Left lung (tissue), 10 donors: ENCODE measurements around the gene GLRX5. TPM values are rescaled to one million over a fixed set of nuclear protein-coding genes. Genes with fewer than 3 reads are reported as not detected.
"Not testable (repeated sequence)": the region's sequence is repeated elsewhere in the genome, so short reads cannot be mapped to it uniquely, and the experiment has no call there.

Experiments
- ATAC-seq: fragments of 200-7000 bp; cut with Tn5 transposase; one replicate; pipeline ENCODE4 v1.9.1; 2020; ENCODE audit warnings: moderate library complexity
- DNase-seq, 4 donors: peaks; one replicate each; pipeline ENCODE4 v3.0.0-alpha.2; 2013 to 2020
- H3K27ac ChIP-seq, 2 donors: fragments of 200-600 bp; sonication (generic) in 1 of 2; one replicate each; pipeline versions ENCODE4 v1.5.0 to v1.8.0; 2020 to 2021
- H3K27me3 ChIP-seq, 2 donors: fragments of 200-600 bp; sonication (generic) in 1 of 2; one replicate each; pipeline versions ENCODE4 v1.5.0 to v1.8.0; 2020 to 2021
- H3K36me3 ChIP-seq, 2 donors: fragments of 200-600 bp; sonication (generic) in 1 of 2; one replicate each; pipeline versions ENCODE4 v1.5.0 to v1.8.0; 2020 to 2021
- H3K4me1 ChIP-seq, 2 donors: fragments of 200-600 bp; one replicate each; pipeline ENCODE4 v1.8.0; 2021
- H3K4me3 ChIP-seq, 2 donors: fragments of 200-600 bp; sonication (generic) in 1 of 2; one replicate each; pipeline versions ENCODE4 v1.5.0 to v1.8.0; 2020 to 2021; ENCODE audit warnings: mild to moderate bottlenecking in 1 of 2
- H3K9me3 ChIP-seq, 2 donors: fragments of 200-600 bp; sonication (generic) in 1 of 2; one replicate each; pipeline versions ENCODE4 v1.5.0 to v1.8.0; 2020 to 2021
- intact Hi-C, 2 donors: fragments of 100-400 bp; cut with DNase I; formaldehyde crosslinking; loops; one replicate each; pipeline versions ENCODE4 v1.11.2 to v1.14.2; 2022
- polyA plus RNA-seq, 6 donors: library from polyadenylated mRNA; unstranded; fragments of 120-200 nt; gene quantifications; one replicate each; pipeline ENCODE4 v1.2.1, GENCODE V29; 2013; ENCODE audit not compliant: insufficient read length in 6 of 6
- total RNA-seq, 2 donors: library from RNA; stranded (reverse); fragmentation: NEBNext Ultra II Directional; extraction: Animal tissue kit (Norgen Biotek cat#: 25700); gene quantifications; one replicate each; pipeline ENCODE4 v1.2.1, GENCODE V29; 2021
- TF ChIP-seq, protein P1 (sequence below), 2 donors: fragments of 200-600 bp; sonication (generic) in 1 of 2; IDR thresholded peaks; one replicate each; pipeline versions ENCODE4 v1.5.0 to v1.8.0; 2021; ENCODE audit warnings: antibody characterized with exemption in 2 of 2
- donor health status: DM: no; HTN: yes; CAD: no.
- donor health status: DM: no; HTN: no; CAD: no.

GLRX5 gene
- total and polyA plus RNA-seq, 8 donors, result 29.4 to 71.6 (median 55.3) TPM

DNA sequence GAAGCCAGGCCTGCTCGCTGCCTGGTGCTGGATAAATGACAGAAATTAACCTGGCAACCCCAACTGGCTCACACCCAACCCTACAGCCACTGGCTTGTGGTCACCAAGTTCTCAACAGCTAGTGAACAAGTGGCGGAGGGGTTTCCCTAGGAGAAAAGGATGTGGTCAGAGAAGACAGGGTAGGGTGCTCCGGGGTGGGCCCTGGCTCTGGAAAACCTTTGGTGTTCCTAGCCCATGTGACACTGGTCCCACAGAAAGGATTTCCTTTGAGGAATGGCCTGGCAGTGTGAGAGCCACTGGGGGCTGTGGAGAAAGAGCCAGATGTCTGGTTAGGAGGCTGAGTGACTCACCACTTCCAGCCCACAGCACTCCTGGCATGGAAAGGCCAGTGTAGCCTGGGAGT is 27.1 kb upstream of the GLRX5 start:
- Histone ChIP-seq H3K9me3 (no peaks in the 10 kb centered on the region), H3K36me3 (peaks cover 0 to 14% of the 10 kb centered on the region in 2 donors), H3K27me3 (no peaks in the 10 kb centered on the region), H3K27ac (peak overlapping the region; percentile 14 to 77), H3K4me3 (no peak overlapping the region), H3K4me1 (peaks cover 9 to 77% of the 10 kb centered on the region in 2 donors)
- intact Hi-C loops, result no loop called here
- ATAC-seq, result peak; percentile 73
- TF ChIP-seq, protein P1, sequence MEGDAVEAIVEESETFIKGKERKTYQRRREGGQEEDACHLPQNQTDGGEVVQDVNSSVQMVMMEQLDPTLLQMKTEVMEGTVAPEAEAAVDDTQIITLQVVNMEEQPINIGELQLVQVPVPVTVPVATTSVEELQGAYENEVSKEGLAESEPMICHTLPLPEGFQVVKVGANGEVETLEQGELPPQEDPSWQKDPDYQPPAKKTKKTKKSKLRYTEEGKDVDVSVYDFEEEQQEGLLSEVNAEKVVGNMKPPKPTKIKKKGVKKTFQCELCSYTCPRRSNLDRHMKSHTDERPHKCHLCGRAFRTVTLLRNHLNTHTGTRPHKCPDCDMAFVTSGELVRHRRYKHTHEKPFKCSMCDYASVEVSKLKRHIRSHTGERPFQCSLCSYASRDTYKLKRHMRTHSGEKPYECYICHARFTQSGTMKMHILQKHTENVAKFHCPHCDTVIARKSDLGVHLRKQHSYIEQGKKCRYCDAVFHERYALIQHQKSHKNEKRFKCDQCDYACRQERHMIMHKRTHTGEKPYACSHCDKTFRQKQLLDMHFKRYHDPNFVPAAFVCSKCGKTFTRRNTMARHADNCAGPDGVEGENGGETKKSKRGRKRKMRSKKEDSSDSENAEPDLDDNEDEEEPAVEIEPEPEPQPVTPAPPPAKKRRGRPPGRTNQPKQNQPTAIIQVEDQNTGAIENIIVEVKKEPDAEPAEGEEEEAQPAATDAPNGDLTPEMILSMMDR (IDR thresholded peaks at IDR 0.05), result no peak
- peak in 1 of 4 donors; percentile 39 for DNase-seq

DNA sequence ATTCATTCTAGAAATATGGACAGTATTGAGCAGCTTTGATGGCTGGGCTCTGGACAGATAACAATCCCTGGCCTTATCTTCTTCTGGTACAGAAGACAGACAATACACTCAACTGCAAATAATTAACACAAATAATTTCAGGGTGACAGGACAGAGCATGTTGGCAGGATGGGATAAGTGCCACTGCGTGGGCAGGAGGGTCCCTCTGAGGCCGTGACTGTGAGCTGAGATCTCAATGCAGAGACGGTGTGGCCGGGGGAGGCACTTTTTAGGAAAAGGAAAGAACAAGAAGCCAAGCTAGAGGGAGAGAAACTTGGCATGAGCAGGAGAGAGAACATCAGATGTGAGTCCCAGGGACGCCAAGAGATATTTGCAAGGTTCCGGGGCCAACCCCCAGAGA is 26.5 kb upstream of the GLRX5 start:
- intact Hi-C loops, result no loop called here
- H3K4me3 ChIP-seq, result no peak overlapping the region
- DNase-seq (peak in 1 of 4 donors; percentile 27), ATAC-seq (no peak)
- peaks cover 9 to 77% of the 10 kb centered on the region in 2 donors for H3K4me1 ChIP-seq
- H3K36me3 ChIP-seq, result peaks cover 0 to 14% of the 10 kb centered on the region in 2 donors
- H3K9me3 ChIP-seq, result no peaks in the 10 kb centered on the region
- no peaks in the 10 kb centered on the region for H3K27me3 ChIP-seq
- H3K27ac ChIP-seq, result peak overlapping the region in 1 of 2 donors; percentile 77
- TF ChIP-seq, protein P1 (IDR thresholded peaks at IDR 0.05), result no peak

DNA sequence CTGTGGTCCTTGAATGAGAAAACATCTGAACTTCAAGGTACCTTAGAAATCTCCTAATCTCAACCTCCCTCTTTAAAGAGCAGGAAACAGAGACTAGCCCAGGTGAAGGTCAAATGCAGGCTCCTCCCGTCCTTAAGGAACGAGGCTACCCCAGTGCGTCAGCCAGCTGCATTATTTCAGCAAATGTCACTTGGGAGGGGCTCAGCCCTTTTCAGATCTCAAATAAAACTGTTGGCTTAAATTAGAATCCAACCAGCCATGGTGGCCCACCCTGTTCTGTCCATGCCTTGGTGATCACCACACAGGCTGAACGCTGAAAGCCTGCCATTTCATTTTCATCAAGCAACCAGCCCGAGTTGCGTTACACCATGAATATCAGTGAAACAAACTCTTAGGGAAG is 25.4 kb upstream of the GLRX5 start:
- Histone ChIP-seq H3K9me3 (no peaks in the 10 kb centered on the region), H3K36me3 (peaks cover 0 to 14% of the 10 kb centered on the region in 2 donors), H3K27me3 (no peaks in the 10 kb centered on the region), H3K4me1 (peaks cover 9 to 81% of the 10 kb centered on the region in 2 donors), H3K27ac (no peak overlapping the region), H3K4me3 (no peak overlapping the region)
- intact Hi-C loops, result no loop called here
- TF ChIP-seq, protein P1 (IDR thresholded peaks at IDR 0.05), result no peak
- no peak for ATAC-seq
- peak in 1 of 4 donors; percentile 12 for DNase-seq

DNA sequence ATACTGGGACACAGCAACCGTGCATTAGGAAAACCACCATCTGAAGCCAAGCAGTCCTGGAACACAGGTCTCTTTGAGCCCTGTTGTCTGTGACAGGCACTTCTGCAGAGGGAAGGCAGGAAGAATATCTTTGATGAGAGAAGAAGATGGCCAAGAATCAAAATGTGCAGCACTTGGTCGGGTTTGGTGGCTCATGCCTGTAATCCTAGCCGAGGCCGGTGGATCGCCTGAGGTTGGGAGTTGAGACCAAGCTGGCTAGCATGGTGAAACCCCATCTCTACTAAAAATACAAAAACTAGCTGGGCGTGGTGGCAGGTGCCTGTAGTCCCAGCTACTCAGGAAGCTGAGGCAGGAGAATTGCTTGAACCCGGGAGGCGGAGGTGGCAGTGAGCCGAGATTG is 24.5 kb upstream of the GLRX5 start:
- intact Hi-C loops, H3K27ac ChIP-seq, H3K9me3 ChIP-seq, ATAC-seq, H3K4me3 ChIP-seq, H3K27me3 ChIP-seq: not testable (repeated sequence)
- DNase-seq, result peak in 1 of 4 donors; percentile 16
- Histone ChIP-seq H3K36me3 (peaks cover 0 to 14% of the 10 kb centered on the region in 2 donors), H3K4me1 (peaks cover 17 to 82% of the 10 kb centered on the region in 2 donors)

DNA sequence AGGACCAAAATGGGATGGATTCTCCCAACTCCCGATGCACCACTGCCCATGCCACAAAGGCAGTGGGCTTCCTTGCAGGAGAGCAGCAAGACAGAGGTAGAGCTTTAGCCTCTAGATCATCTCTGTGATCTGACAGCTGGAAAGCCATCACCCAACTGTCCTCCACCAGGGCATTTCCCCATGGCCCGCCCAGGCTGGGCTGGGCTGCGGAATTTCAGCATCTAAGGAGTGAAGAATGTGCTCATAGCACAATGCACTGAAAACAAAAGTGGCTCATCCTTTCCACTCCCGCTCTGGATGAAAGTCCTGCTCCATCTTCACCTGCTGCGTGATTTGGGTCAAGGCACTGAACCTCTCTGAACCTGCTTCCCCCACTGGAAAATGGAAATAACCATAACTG is 24.0 kb upstream of the GLRX5 start:
- DNase-seq, result peak in 1 of 4 donors; percentile 1
- peaks cover 21 to 86% of the 10 kb centered on the region in 2 donors for H3K4me1 ChIP-seq

More for the DNA sequence above, 24.0 kb upstream of the GLRX5 start:
- no peak overlapping the region for H3K27ac ChIP-seq
- peaks cover 0 to 14% of the 10 kb centered on the region in 2 donors for H3K36me3 ChIP-seq
- no peak for ATAC-seq
- H3K9me3 ChIP-seq, result no peaks in the 10 kb centered on the region
- intact Hi-C loops, result no loop called here
- H3K27me3 ChIP-seq, result no peaks in the 10 kb centered on the region
- no peak overlapping the region for H3K4me3 ChIP-seq
- TF ChIP-seq, protein P1 (IDR thresholded peaks at IDR 0.05), result no peak
